Measurements from ENCODE around the gene ARHGDIG. TPM values are rescaled to one million over a fixed set of nuclear protein-coding genes. Genes with fewer than 3 reads are reported as not detected.
A peak's percentile ranks its signal among the peaks of the same experiment; 100 is the strongest.

ARHGDIG gene
- total RNA-seq, 1 experiment from 2014 or later, result 5.9 TPM

DNA sequence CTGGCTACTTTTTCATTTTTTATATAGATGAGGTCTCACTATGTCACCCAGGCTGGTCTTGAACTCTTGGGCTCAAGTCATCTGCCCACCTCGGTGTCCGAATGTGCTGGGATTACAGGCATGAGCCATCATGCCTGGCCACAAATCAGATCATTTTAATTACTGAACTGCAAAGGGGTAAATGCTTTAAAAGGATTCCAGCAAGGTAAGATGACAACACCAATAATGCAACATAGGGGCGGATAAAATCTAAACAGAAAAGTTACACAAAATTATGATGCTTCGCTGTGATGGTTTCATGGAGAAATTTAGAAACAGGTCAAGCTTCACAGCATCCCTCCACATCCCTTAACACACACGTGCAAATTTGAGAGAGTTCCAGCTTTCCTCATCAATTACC, 39.8 kb downstream of the ARHGDIG start:
- Histone ChIP-seq H3K23ac (ENCODE audit: insufficient read length, low read depth, low read length) (no peak overlapping the region), H2BK20ac (ENCODE audit: low read depth, low read length, poor library complexity, severe bottlenecking) (no peak overlapping the region), H3K27me3 (ENCODE audit: insufficient read depth, low read length) (no peaks in the 10 kb centered on the region), H2BK12ac (ENCODE audit: insufficient read length, low read depth, low read length) (no peak overlapping the region), H2BK5ac (ENCODE audit: insufficient read length, low read length) (no peak overlapping the region), H3K79me2 (ENCODE audit: insufficient read depth, low read length) (peaks cover 3% of the 10 kb centered on the region; the same call in 1 of the 2 replicates), H3K79me1 (ENCODE audit: insufficient read depth, low read depth, low read length, poor library complexity, severe bottlenecking) (peaks cover 10% of the 10 kb centered on the region), H3K9me3 (ENCODE audit: control insufficient read depth, low read depth, low read length) (no peaks in the 10 kb centered on the region), H3K14ac (ENCODE audit: insufficient read depth, low read length) (no peak overlapping the region), H2BK120ac (ENCODE audit: low read depth, low read length, poor library complexity, severe bottlenecking) (no peak overlapping the region), H4K5ac (ENCODE audit: insufficient read length, low read depth, low read length) (no peak overlapping the region), H3K9ac (ENCODE audit: extremely low read depth, insufficient read length, low read length) (no peak overlapping the region), H2BK15ac (ENCODE audit: low read depth, low read length) (no peak overlapping the region), H3K27ac (ENCODE audit: insufficient read length, low read depth, low read length) (no peak overlapping the region), H3K23me2 (ENCODE audit: insufficient read length, low read depth, low read length, poor library complexity, severe bottlenecking) (no peaks in the 10 kb centered on the region), H3K4me2 (ENCODE audit: insufficient read depth, insufficient read length, low read length) (no peak overlapping the region), H4K8ac (replicated peaks; ENCODE audit: insufficient read length, low read depth, low read length) (no peak overlapping the region), H2AK5ac (ENCODE audit: insufficient read length, low read length) (no peak overlapping the region), H2AFZ (ENCODE audit: low read length) (no peak overlapping the region), H3K56ac (ENCODE audit: insufficient read length, low read depth, low read length) (no peak overlapping the region), H3K4me1 (ENCODE audit: insufficient read depth, low read length) (no peaks in the 10 kb centered on the region; the same call in 1 of the 2 replicates), H3T11ph (ENCODE audit: low read length) (no peak overlapping the region), H3K18ac (ENCODE audit: insufficient read length, low read depth, low read length) (no peak overlapping the region), H4K91ac (ENCODE audit: insufficient read length, low read depth, low read length) (no peak overlapping the region), H4K20me1 (ENCODE audit: control insufficient read depth, insufficient read depth, insufficient read length) (no peaks in the 10 kb centered on the region), H3K4ac (ENCODE audit: low read depth, low read length) (no peak overlapping the region)
- no peak for DNase-seq
- Mint-ChIP-seq H3K9me3 (no peaks in the 10 kb centered on the region), H3K27ac (peak overlapping the region in 2 of 3 experiments; percentile 15 to 62; a peak in 3 of 7 replicates), H3K36me3 (ENCODE audit: insufficient read depth in 1 of 3, low read depth in 3 of 3) (peaks cover 0 to 11% (median 5%) of the 10 kb centered on the region in 3 experiments; a peak in 6 of 7 replicates), H3K27me3 (ENCODE audit: low read depth) (no peaks in the 10 kb centered on the region), H3K4me3 (no peak overlapping the region), H3K4me1 (peaks cover 28 to 30% of the 10 kb centered on the region in 2 experiments)
- TF ChIP-seq, protein P1, sequence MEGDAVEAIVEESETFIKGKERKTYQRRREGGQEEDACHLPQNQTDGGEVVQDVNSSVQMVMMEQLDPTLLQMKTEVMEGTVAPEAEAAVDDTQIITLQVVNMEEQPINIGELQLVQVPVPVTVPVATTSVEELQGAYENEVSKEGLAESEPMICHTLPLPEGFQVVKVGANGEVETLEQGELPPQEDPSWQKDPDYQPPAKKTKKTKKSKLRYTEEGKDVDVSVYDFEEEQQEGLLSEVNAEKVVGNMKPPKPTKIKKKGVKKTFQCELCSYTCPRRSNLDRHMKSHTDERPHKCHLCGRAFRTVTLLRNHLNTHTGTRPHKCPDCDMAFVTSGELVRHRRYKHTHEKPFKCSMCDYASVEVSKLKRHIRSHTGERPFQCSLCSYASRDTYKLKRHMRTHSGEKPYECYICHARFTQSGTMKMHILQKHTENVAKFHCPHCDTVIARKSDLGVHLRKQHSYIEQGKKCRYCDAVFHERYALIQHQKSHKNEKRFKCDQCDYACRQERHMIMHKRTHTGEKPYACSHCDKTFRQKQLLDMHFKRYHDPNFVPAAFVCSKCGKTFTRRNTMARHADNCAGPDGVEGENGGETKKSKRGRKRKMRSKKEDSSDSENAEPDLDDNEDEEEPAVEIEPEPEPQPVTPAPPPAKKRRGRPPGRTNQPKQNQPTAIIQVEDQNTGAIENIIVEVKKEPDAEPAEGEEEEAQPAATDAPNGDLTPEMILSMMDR (conservative IDR thresholded peaks at IDR 0.05), result no peak
- no CpG with 5 or more reads among the region's 5 CpGs for WGBS (ENCODE audit: extremely low coverage, insufficient read length, low lambda C conversion rate)

Measured in H9 (cell line).